ENCODE data around the gene PRUNE2. TPM values are rescaled to one million over a fixed set of nuclear protein-coding genes. Genes with fewer than 3 reads are reported as not detected.

Gene PRUNE2
- polyA plus RNA-seq, 1 donor (not counting 4 experiments of a cell fraction or from before 2014, with no cell fraction given) = 0.41 TPM

- H3K4me1 ChIP-seq (ENCODE audit: control insufficient read depth, extremely low read depth, insufficient read depth, low read length) = no peaks in the 10 kb centered on the region
- no peaks in the 10 kb centered on the region for H3K9me3 ChIP-seq (ENCODE audit: control insufficient read depth, low read depth, low read length)
- no peaks in the 10 kb centered on the region for H4K20me1 ChIP-seq (ENCODE audit: control insufficient read depth, extremely low read depth, insufficient read depth, low read length)
- DNase-seq (ENCODE audit: low read depth, low spot score) = no peak
- H3K36me3 ChIP-seq (ENCODE audit: control insufficient read depth in 2 of 2, extremely low read depth in 1 of 2, insufficient read depth in 2 of 2, low read length in 2 of 2) = no peaks in the 10 kb centered on the region
- no peaks in the 10 kb centered on the region for H3K27me3 ChIP-seq (ENCODE audit: control insufficient read depth, extremely low read depth, insufficient read depth, low read length)
- no peak overlapping the region for H3K4me2 ChIP-seq (ENCODE audit: control insufficient read depth, extremely low read depth, insufficient read depth, low read depth, low read length)
- TF ChIP-seq CTCF (optimal IDR thresholded peaks at IDR 0.05 in 1 of 3, IDR thresholded peaks at IDR 0.05 in 1 of 3, conservative IDR thresholded peaks at IDR 0.05 in 1 of 3; ENCODE audit: extremely low read depth in 1 of 3, insufficient read depth in 2 of 3, low read length in 3 of 3) (no peak), EZH2 (IDR thresholded peaks at IDR 0.05; ENCODE audit: low read length) (no peak)
- no peak overlapping the region for H3K4me3 ChIP-seq (ENCODE audit: control insufficient read depth in 2 of 3, extremely low read depth in 1 of 3, insufficient read depth in 2 of 3, low read depth in 1 of 3, low read length in 3 of 3)
- H2AFZ ChIP-seq (ENCODE audit: control insufficient read depth, low read length) = no peak overlapping the region
- no peak overlapping the region for H3K9ac ChIP-seq (ENCODE audit: control insufficient read depth, extremely low read depth, insufficient read depth, low read length)
- FAIRE-seq = no peak
- H3K79me2 ChIP-seq (ENCODE audit: control insufficient read depth, insufficient read depth, low read length) = no peaks in the 10 kb centered on the region
- H3K9me1 ChIP-seq (ENCODE audit: control insufficient read depth, extremely low read depth, insufficient read depth, low read length) = no peaks in the 10 kb centered on the region
- dilution Hi-C loops (cut with MboI; ENCODE audit: extremely low pct_ligation_motif_present, low sequenced_read_pairs) = no loop called here
- no peak overlapping the region for H3K27ac ChIP-seq (ENCODE audit: control insufficient read depth, insufficient read depth, low read length)
These were observed 279.8 kb downstream of the PRUNE2 start for GRCh38 chr9:76626141-76626540.

GRCh38 chr9:76624391-76625048, 281.4 kb downstream of the PRUNE2 start:
- Histone ChIP-seq H3K9me1 (ENCODE audit: control insufficient read depth, extremely low read depth, insufficient read depth, low read length) (no peaks in the 10 kb centered on the region), H4K20me1 (ENCODE audit: control insufficient read depth, extremely low read depth, insufficient read depth, low read length) (no peaks in the 10 kb centered on the region), H3K27ac (ENCODE audit: control insufficient read depth, insufficient read depth, low read length) (no peak overlapping the region), H3K4me3 (ENCODE audit: control insufficient read depth in 2 of 3, extremely low read depth in 1 of 3, insufficient read depth in 2 of 3, low read depth in 1 of 3, low read length in 3 of 3) (no peak overlapping the region), H3K36me3 (ENCODE audit: control insufficient read depth in 2 of 2, extremely low read depth in 1 of 2, insufficient read depth in 2 of 2, low read length in 2 of 2) (no peaks in the 10 kb centered on the region), H3K79me2 (ENCODE audit: control insufficient read depth, insufficient read depth, low read length) (no peaks in the 10 kb centered on the region), H3K9me3 (ENCODE audit: control insufficient read depth, low read depth, low read length) (no peaks in the 10 kb centered on the region), H3K9ac (ENCODE audit: control insufficient read depth, extremely low read depth, insufficient read depth, low read length) (no peak overlapping the region), H3K4me2 (ENCODE audit: control insufficient read depth, extremely low read depth, insufficient read depth, low read depth, low read length) (no peak overlapping the region), H2AFZ (ENCODE audit: control insufficient read depth, low read length) (no peak overlapping the region), H3K4me1 (ENCODE audit: control insufficient read depth, extremely low read depth, insufficient read depth, low read length) (no peaks in the 10 kb centered on the region), H3K27me3 (ENCODE audit: control insufficient read depth, extremely low read depth, insufficient read depth, low read length) (no peaks in the 10 kb centered on the region)
- DNase-seq (ENCODE audit: low read depth, low spot score) (no peak), FAIRE-seq (no peak)
- dilution Hi-C loops (cut with MboI; ENCODE audit: extremely low pct_ligation_motif_present, low sequenced_read_pairs) = no loop called here
- TF ChIP-seq EZH2 (IDR thresholded peaks at IDR 0.05; ENCODE audit: low read length) (no peak), CTCF (optimal IDR thresholded peaks at IDR 0.05 in 1 of 3, IDR thresholded peaks at IDR 0.05 in 1 of 3, conservative IDR thresholded peaks at IDR 0.05 in 1 of 3; ENCODE audit: extremely low read depth in 1 of 3, insufficient read depth in 2 of 3, low read length in 3 of 3) (no peak)

Measured in keratinocyte (primary cell).